ENCODE measurements around the gene GLRX. TPM values are rescaled to one million over a fixed set of nuclear protein-coding genes. Genes with fewer than 3 reads are reported as not detected.

GLRX gene
- total RNA-seq, 1 donor from 2014 or later, result 27.5 TPM

- Mint-ChIP-seq H3K4me3 (ENCODE audit: unreplicated experiment) (no peak overlapping the region), H3K9me3 (ENCODE audit: unreplicated experiment) (no peaks in the 10 kb centered on the region), H3K27me3 (ENCODE audit: unreplicated experiment) (peaks cover 6% of the 10 kb centered on the region), H3K27ac (ENCODE audit: unreplicated experiment) (no peak overlapping the region), H3K4me1 (ENCODE audit: unreplicated experiment) (peaks cover 17% of the 10 kb centered on the region), H3K36me3 (ENCODE audit: low read depth, unreplicated experiment) (no peaks in the 10 kb centered on the region)
- no peak for TF ChIP-seq CTCF (IDR thresholded peaks at IDR 0.05; ENCODE audit: unreplicated experiment)
- no peak for DNase-seq (ENCODE audit: low spot score)
Measured at GRCh38 chr5:95862671-95863382, 40.3 kb upstream of the GLRX start.

- TF ChIP-seq CTCF (IDR thresholded peaks at IDR 0.05; ENCODE audit: unreplicated experiment), result peak; percentile 21
- H3K4me3 Mint-ChIP-seq (ENCODE audit: unreplicated experiment), result no peak overlapping the region
- no peaks in the 10 kb centered on the region for H3K36me3 Mint-ChIP-seq (ENCODE audit: low read depth, unreplicated experiment)
- no peak for DNase-seq (ENCODE audit: low spot score)
- H3K4me1 Mint-ChIP-seq (ENCODE audit: unreplicated experiment), result peaks cover 22% of the 10 kb centered on the region
- H3K9me3 Mint-ChIP-seq (ENCODE audit: unreplicated experiment), result no peaks in the 10 kb centered on the region
- no peak overlapping the region for H3K27ac Mint-ChIP-seq (ENCODE audit: unreplicated experiment)
- peaks cover 6% of the 10 kb centered on the region for H3K27me3 Mint-ChIP-seq (ENCODE audit: unreplicated experiment)
Measured at GRCh38 chr5:95861864-95862561, 39.5 kb upstream of the GLRX start.

GRCh38 chr5:95861221-95861863 is 38.8 kb upstream of the GLRX start:
- Mint-ChIP-seq H3K36me3 (ENCODE audit: low read depth, unreplicated experiment) (no peaks in the 10 kb centered on the region), H3K4me3 (ENCODE audit: unreplicated experiment) (no peak overlapping the region), H3K4me1 (ENCODE audit: unreplicated experiment) (peaks cover 27% of the 10 kb centered on the region), H3K9me3 (ENCODE audit: unreplicated experiment) (no peaks in the 10 kb centered on the region), H3K27ac (ENCODE audit: unreplicated experiment) (no peak overlapping the region), H3K27me3 (ENCODE audit: unreplicated experiment) (peaks cover 8% of the 10 kb centered on the region)
- no peak for TF ChIP-seq CTCF (IDR thresholded peaks at IDR 0.05; ENCODE audit: unreplicated experiment)
- DNase-seq (ENCODE audit: low spot score), result no peak

- Mint-ChIP-seq H3K4me1 (ENCODE audit: unreplicated experiment) (peaks cover 22% of the 10 kb centered on the region), H3K27ac (ENCODE audit: unreplicated experiment) (peak overlapping the region; percentile 11), H3K27me3 (ENCODE audit: unreplicated experiment) (peaks cover 10% of the 10 kb centered on the region), H3K9me3 (ENCODE audit: unreplicated experiment) (no peaks in the 10 kb centered on the region), H3K36me3 (ENCODE audit: low read depth, unreplicated experiment) (no peaks in the 10 kb centered on the region), H3K4me3 (ENCODE audit: unreplicated experiment) (no peak overlapping the region)
- no peak for DNase-seq (ENCODE audit: low spot score)
- no peak for TF ChIP-seq CTCF (IDR thresholded peaks at IDR 0.05; ENCODE audit: unreplicated experiment)
Measured at GRCh38 chr5:95859661-95860060, 37.1 kb upstream of the GLRX start.

Data from endothelial cell (in vitro differentiated cells).